ENCODE data around the gene FHAD1. TPM values are rescaled to one million over a fixed set of nuclear protein-coding genes. Genes with fewer than 3 reads are reported as not detected.

The FHAD1 gene
- total and polyA plus RNA-seq, 2 donors (not counting 3 experiments of a cell fraction or from before 2014, with no cell fraction given), result 0.04 to 0.69 TPM

DNA sequence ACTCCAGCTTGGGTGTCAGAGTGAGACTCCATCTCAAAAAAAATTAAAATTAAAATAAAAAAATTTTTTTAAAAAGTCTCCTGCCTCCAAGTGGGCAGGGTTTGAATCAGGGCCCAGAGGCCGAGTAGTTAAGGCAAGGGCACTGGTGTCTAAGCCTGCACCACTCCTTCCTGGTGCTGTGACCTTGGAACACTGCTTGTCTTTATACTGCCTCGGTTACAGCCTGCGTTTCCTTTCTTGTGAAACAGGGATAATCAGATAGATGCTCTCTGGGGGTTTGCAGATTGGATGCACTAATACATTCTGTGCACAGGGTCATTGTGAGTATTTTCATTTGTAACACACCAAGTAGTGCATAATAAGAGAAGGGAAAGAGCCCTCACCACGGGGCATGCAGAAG is 104.3 kb downstream of the FHAD1 start:
- Histone ChIP-seq H3K9ac (replicated peaks; ENCODE audit: extremely low read depth, insufficient read depth, low read length) (no peak overlapping the region), H3K4me1 (ENCODE audit: control insufficient read depth, extremely low read depth, insufficient read depth, low read length) (peaks cover 15% of the 10 kb centered on the region), H3K79me2 (ENCODE audit: control insufficient read depth, insufficient read depth, low read length) (no peaks in the 10 kb centered on the region), H3K27ac (ENCODE audit: insufficient read depth, low read depth, low read length) (no peak overlapping the region), H3K9me1 (replicated peaks; ENCODE audit: control insufficient read depth, extremely low read depth, insufficient read depth, low read length) (no peaks in the 10 kb centered on the region), H2AFZ (ENCODE audit: low read depth, low read length) (no peak overlapping the region), H3K4me2 (ENCODE audit: insufficient read depth, low read length) (no peak overlapping the region), H3K9me3 (replicated peaks; ENCODE audit: control insufficient read depth, insufficient read depth, low read length) (no peaks in the 10 kb centered on the region), H4K20me1 (replicated peaks; ENCODE audit: control insufficient read depth, extremely low read depth, insufficient read depth, low read length) (no peaks in the 10 kb centered on the region), H3K36me3 (ENCODE audit: control insufficient read depth in 2 of 2, extremely low read depth in 1 of 2, insufficient read depth in 2 of 2, low read length in 2 of 2) (no peaks in the 10 kb centered on the region), H3K27me3 (ENCODE audit: control insufficient read depth in 2 of 2, insufficient read depth in 2 of 2, low read length in 2 of 2) (no peaks in the 10 kb centered on the region), H3K4me3 (replicated peaks in 1 of 3; ENCODE audit: insufficient read depth in 1 of 3, low read depth in 1 of 3, low read length in 3 of 3) (no peak overlapping the region)
- dilution Hi-C loops (cut with MboI; ENCODE audit: extremely low pct_ligation_motif_present, low sequenced_read_pairs) (no loop called here), intact Hi-C loops (cut with micrococcal nuclease) (no loop called here)
- CTCF ChIA-PET, result interaction anchor here (0.8 to 1.7 kb wide), 4 partner anchors 9 to 28 kb away, joined by 3 to 4 read pairs (median 3); no protein-coding TSS in a partner anchor
- no TSS peak for BruUV-seq (replicated peaks)
- TF ChIP-seq GATA2 (IDR thresholded peaks at IDR 0.05; ENCODE audit: insufficient read depth, insufficient read length, low read depth, low read length) (no peak), POLR2A (IDR thresholded peaks at IDR 0.05; ENCODE audit: low read depth, low read length) (no peak), MYC (IDR thresholded peaks at IDR 0.05; ENCODE audit: low read depth, low read length) (no peak), POLR2AphosphoS5 (IDR thresholded peaks at IDR 0.05; ENCODE audit: insufficient read depth, low read depth, low read length) (no peak), EZH2 (IDR thresholded peaks at IDR 0.05; ENCODE audit: borderline replicate concordance, low read depth, low read length, severe bottlenecking) (no peak), FOS (IDR thresholded peaks at IDR 0.05; ENCODE audit: borderline replicate concordance, insufficient read depth, low read length) (no peak), JUN (IDR thresholded peaks at IDR 0.05; ENCODE audit: borderline replicate concordance, insufficient read depth, insufficient read length, low read depth) (no peak)
- TF ChIP-seq, protein P1, sequence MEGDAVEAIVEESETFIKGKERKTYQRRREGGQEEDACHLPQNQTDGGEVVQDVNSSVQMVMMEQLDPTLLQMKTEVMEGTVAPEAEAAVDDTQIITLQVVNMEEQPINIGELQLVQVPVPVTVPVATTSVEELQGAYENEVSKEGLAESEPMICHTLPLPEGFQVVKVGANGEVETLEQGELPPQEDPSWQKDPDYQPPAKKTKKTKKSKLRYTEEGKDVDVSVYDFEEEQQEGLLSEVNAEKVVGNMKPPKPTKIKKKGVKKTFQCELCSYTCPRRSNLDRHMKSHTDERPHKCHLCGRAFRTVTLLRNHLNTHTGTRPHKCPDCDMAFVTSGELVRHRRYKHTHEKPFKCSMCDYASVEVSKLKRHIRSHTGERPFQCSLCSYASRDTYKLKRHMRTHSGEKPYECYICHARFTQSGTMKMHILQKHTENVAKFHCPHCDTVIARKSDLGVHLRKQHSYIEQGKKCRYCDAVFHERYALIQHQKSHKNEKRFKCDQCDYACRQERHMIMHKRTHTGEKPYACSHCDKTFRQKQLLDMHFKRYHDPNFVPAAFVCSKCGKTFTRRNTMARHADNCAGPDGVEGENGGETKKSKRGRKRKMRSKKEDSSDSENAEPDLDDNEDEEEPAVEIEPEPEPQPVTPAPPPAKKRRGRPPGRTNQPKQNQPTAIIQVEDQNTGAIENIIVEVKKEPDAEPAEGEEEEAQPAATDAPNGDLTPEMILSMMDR (IDR thresholded peaks at IDR 0.05; ENCODE audit: extremely low read depth in 1 of 2, insufficient read depth in 1 of 2, low read depth in 1 of 2, low read length in 2 of 2), result no peak
- TF ChIP-seq, protein P2, sequence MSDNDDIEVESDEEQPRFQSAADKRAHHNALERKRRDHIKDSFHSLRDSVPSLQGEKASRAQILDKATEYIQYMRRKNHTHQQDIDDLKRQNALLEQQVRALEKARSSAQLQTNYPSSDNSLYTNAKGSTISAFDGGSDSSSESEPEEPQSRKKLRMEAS (IDR thresholded peaks at IDR 0.05; ENCODE audit: insufficient read depth, insufficient read length), result no peak
- POLR2A ChIA-PET, result no interaction called here
- FAIRE-seq (no peak), DNase-seq (ENCODE audit: low read depth, low spot score) (no peak)

Measured in endothelial cell of umbilical vein (primary cell).